Activated CD4-positive, alpha-beta memory T cell treated with anti-CD3 and anti-CD28 coated beads, Interleukin-2, amount 10 ng/mL, durations not matched to agents 7 days and 5 days (primary cell): ENCODE measurements around the gene SERGEF. TPM values are rescaled to one million over a fixed set of nuclear protein-coding genes. Genes with fewer than 3 reads are reported as not detected.

Experiments used
- CTCF ChIA-PET: fragments of 350-600 bp; sonication (Branson Sonifier 250); formaldehyde crosslinking; loops from one replicate; lab custom pipeline; 2021; ENCODE audit warnings: antibody characterized with exemption, inconsistent platforms; lab: Charles Lee
- POLR2A ChIA-PET: fragments of 350-600 bp; sonication (Branson Sonifier 250); formaldehyde crosslinking; loops from one replicate; lab custom pipeline; 2021; ENCODE audit warnings: antibody characterized with exemption; lab: Charles Lee
- DNase-seq: peaks from one replicate; pipeline ENCODE4 v3.0.0-alpha.2; 2020
- H3K27ac Mint-ChIP-seq: one replicate; pipeline ENCODE4 v1.8.0; 2021; ENCODE audit warnings: mild to moderate bottlenecking, mixed read lengths
- H3K27me3 Mint-ChIP-seq: one replicate; pipeline ENCODE4 v1.8.0; 2021; ENCODE audit warnings: mixed read lengths
- H3K36me3 Mint-ChIP-seq: one replicate; pipeline ENCODE4 v1.8.0; 2021; ENCODE audit warnings: low read depth, mixed read lengths
- H3K4me1 Mint-ChIP-seq: one replicate; pipeline ENCODE4 v1.8.0; 2021; ENCODE audit warnings: mixed read lengths
- H3K4me3 Mint-ChIP-seq: one replicate; pipeline ENCODE4 v1.8.0; 2021; ENCODE audit warnings: mild to moderate bottlenecking, mixed read lengths
- H3K9me3 Mint-ChIP-seq: one replicate; pipeline ENCODE4 v1.8.0; 2021; ENCODE audit warnings: mixed read lengths
- total RNA-seq, 2 experiments: library from RNA; stranded (reverse); gene quantifications; one replicate each; pipeline ENCODE4 v1.2.3, GENCODE V29; 2021

Gene SERGEF
- total RNA-seq, 2 experiments from 2014 or later: 33.9 to 34.2 TPM

GRCh38 chr11:17755891-17756290 is 257.0 kb downstream of the SERGEF start:
- ChIA-PET POLR2A (no interaction called here), CTCF (no interaction called here)
- peaks cover 6% of the 10 kb centered on the region for H3K27me3 Mint-ChIP-seq
- no peak overlapping the region for H3K27ac Mint-ChIP-seq
- no peak overlapping the region for H3K4me3 Mint-ChIP-seq
- H3K9me3 Mint-ChIP-seq: no peaks in the 10 kb centered on the region
- H3K36me3 Mint-ChIP-seq: no peaks in the 10 kb centered on the region
- H3K4me1 Mint-ChIP-seq: peaks cover 2% of the 10 kb centered on the region
- no peak for DNase-seq

- Mint-ChIP-seq H3K4me1 (no peaks in the 10 kb centered on the region), H3K36me3 (no peaks in the 10 kb centered on the region), H3K27ac (no peak overlapping the region), H3K9me3 (no peaks in the 10 kb centered on the region), H3K4me3 (no peak overlapping the region), H3K27me3 (peaks cover 6% of the 10 kb centered on the region)
- POLR2A ChIA-PET: no interaction called here
- CTCF ChIA-PET: no interaction called here
- no peak for DNase-seq
Observed at GRCh38 chr11:17753641-17754040, 259.2 kb downstream of the SERGEF start.

GRCh38 chr11:17753153-17753552 is 259.7 kb downstream of the SERGEF start:
- no peaks in the 10 kb centered on the region for H3K36me3 Mint-ChIP-seq
- no peaks in the 10 kb centered on the region for H3K4me1 Mint-ChIP-seq
- ChIA-PET POLR2A (interaction anchor here (1.1 kb wide), 1 partner anchor 22 kb away, joined by 3 read pairs; no protein-coding TSS in a partner anchor), CTCF (interaction anchor here (1.7 to 1.9 kb wide), 2 partner anchors 22 to 24 kb away, joined by 3 to 7 read pairs; no protein-coding TSS in a partner anchor)
- H3K9me3 Mint-ChIP-seq: no peaks in the 10 kb centered on the region
- no peak overlapping the region for H3K4me3 Mint-ChIP-seq
- no peak overlapping the region for H3K27ac Mint-ChIP-seq
- peaks cover 6% of the 10 kb centered on the region for H3K27me3 Mint-ChIP-seq
- no peak for DNase-seq

DNA sequence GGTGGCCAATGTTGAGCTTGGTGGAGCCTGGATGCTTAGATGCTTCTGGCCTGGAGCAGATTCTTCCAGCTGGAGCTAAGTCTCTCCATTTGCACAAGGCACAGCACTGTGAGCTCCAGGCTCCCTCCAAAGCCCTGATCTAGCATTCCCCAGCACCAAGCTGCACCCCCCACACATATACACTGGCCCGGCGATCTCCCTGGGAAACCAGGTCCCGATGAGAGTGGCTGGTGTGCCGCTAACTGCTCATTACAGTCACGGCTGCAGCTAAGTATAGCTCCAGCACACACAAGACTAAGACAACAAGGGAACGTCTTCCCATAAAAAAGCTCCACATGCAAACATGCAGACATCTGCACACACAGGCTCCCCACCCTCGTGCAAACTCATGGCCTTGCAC is 260.7 kb downstream of the SERGEF start:
- POLR2A ChIA-PET: interaction anchor here (1.1 kb wide), 1 partner anchor 21 kb away, joined by 3 read pairs; no protein-coding TSS in a partner anchor
- H3K9me3 Mint-ChIP-seq: no peaks in the 10 kb centered on the region
- H3K27me3 Mint-ChIP-seq: peaks cover 6% of the 10 kb centered on the region
- H3K27ac Mint-ChIP-seq: no peak overlapping the region
- no peaks in the 10 kb centered on the region for H3K36me3 Mint-ChIP-seq
- CTCF ChIA-PET: interaction anchor here (1.7 to 1.9 kb wide), 2 partner anchors 21 to 23 kb away, joined by 3 to 7 read pairs; no protein-coding TSS in a partner anchor
- DNase-seq: no peak
- no peaks in the 10 kb centered on the region for H3K4me1 Mint-ChIP-seq
- no peak overlapping the region for H3K4me3 Mint-ChIP-seq

DNA sequence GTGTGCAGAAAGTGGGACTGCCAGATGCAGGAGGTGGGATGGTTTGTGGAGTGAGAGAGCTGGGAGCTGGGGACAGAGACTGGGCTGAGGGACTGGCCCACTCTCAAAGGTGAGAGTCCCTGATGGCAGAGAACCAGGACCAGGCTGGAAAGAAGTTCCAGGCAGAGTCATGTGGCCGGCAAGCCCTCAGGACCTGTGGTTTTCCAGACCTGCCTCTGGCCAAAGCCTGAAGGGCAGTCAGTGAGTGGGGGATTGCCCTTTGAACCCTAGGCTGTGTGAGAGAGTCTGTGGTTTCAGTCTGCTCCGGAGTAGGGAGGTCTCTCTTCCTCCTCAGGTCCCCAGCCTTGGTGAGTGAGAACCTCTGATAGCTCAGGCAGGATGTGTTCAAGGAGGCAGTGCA is 261.3 kb downstream of the SERGEF start:
- CTCF ChIA-PET: interaction anchor here (1.7 to 1.9 kb wide), 2 partner anchors 21 to 22 kb away, joined by 3 to 7 read pairs; no protein-coding TSS in a partner anchor

DNA sequence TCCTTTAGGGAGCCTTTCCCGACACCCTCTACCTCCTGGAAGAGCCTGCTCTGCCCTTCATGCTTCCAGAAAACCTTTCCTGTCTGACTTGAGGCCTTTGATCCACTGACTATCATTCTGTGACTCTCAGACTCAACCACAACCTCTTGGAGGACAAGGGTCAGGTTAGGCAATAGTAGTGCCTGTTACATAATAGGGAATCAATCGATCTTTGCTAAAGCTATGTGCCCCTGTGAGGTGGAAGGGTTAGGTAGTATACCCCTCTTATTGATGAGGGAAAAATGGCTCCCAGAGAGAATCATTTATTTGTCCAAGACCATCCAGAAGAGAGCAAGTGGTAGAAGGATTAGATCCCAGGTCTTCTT is 262.1 kb downstream of the SERGEF start:
- POLR2A ChIA-PET: no interaction called here
- H3K36me3 Mint-ChIP-seq: no peaks in the 10 kb centered on the region

More for the DNA sequence above, 261.3 kb downstream of the SERGEF start:
- POLR2A ChIA-PET: no interaction called here
- Mint-ChIP-seq H3K27ac (no peak overlapping the region), H3K4me1 (no peaks in the 10 kb centered on the region), H3K36me3 (no peaks in the 10 kb centered on the region), H3K27me3 (peaks cover 2% of the 10 kb centered on the region), H3K9me3 (no peaks in the 10 kb centered on the region), H3K4me3 (no peak overlapping the region)
- no peak for DNase-seq

GRCh38 chr11:17750013-17750800 is 262.6 kb downstream of the SERGEF start:
- POLR2A ChIA-PET: no interaction called here
- Mint-ChIP-seq H3K4me3 (no peak overlapping the region), H3K9me3 (no peaks in the 10 kb centered on the region), H3K4me1 (no peaks in the 10 kb centered on the region), H3K27me3 (peaks cover 2% of the 10 kb centered on the region), H3K36me3 (no peaks in the 10 kb centered on the region), H3K27ac (no peak overlapping the region)
- CTCF ChIA-PET: no interaction called here
- no peak for DNase-seq

More for the DNA sequence above, 262.1 kb downstream of the SERGEF start:
- CTCF ChIA-PET: no interaction called here
- Mint-ChIP-seq H3K4me3 (no peak overlapping the region), H3K9me3 (no peaks in the 10 kb centered on the region), H3K4me1 (no peaks in the 10 kb centered on the region), H3K27ac (no peak overlapping the region), H3K27me3 (peaks cover 2% of the 10 kb centered on the region)
- DNase-seq: no peak

- H3K9me3 Mint-ChIP-seq: no peaks in the 10 kb centered on the region
- no peak overlapping the region for H3K27ac Mint-ChIP-seq
- H3K27me3 Mint-ChIP-seq: no peaks in the 10 kb centered on the region
Observed at GRCh38 chr11:17748761-17749721, 263.8 kb downstream of the SERGEF start.

DNA sequence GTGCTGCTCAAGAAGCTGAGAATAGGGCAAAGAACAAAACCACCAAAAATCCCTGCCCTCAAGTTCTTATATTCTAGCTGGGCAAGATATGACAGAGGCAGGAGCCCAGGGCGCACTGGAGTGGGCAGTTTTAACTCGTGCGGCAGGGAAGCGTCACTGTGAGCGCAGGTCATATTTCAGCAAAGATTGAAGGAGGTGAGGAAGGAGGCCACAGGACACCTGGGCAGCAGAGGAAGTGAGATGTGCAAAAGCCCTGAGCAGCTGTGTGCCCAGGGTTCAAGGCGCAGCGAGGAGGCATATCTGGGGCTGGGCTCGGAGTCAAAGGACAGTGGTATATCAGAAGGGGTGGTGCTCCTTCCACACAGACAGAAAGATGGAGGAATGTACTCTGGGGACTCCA is 264.8 kb downstream of the SERGEF start:
- POLR2A ChIA-PET: no interaction called here
- Mint-ChIP-seq H3K4me1 (no peaks in the 10 kb centered on the region), H3K9me3 (no peaks in the 10 kb centered on the region), H3K27ac (no peak overlapping the region), H3K27me3 (no peaks in the 10 kb centered on the region), H3K36me3 (no peaks in the 10 kb centered on the region), H3K4me3 (no peak overlapping the region)
- no peak for DNase-seq
- CTCF ChIA-PET: interaction anchor here (0.9 kb wide), 1 partner anchor 17 kb away, joined by 3 read pairs; no protein-coding TSS in a partner anchor

More at GRCh38 chr11:17748761-17749721, 263.8 kb downstream of the SERGEF start:
- H3K36me3 Mint-ChIP-seq: no peaks in the 10 kb centered on the region
- no peak overlapping the region for H3K4me3 Mint-ChIP-seq
- no peak for DNase-seq
- POLR2A ChIA-PET: no interaction called here
- no peaks in the 10 kb centered on the region for H3K4me1 Mint-ChIP-seq
- CTCF ChIA-PET: interaction anchor here (0.9 kb wide), 1 partner anchor 18 kb away, joined by 3 read pairs; no protein-coding TSS in a partner anchor

- no peaks in the 10 kb centered on the region for H3K27me3 Mint-ChIP-seq
- H3K4me1 Mint-ChIP-seq: no peaks in the 10 kb centered on the region
- no peak overlapping the region for H3K4me3 Mint-ChIP-seq
- ChIA-PET POLR2A (no interaction called here), CTCF (no interaction called here)
- no peak overlapping the region for H3K27ac Mint-ChIP-seq
- no peaks in the 10 kb centered on the region for H3K9me3 Mint-ChIP-seq
- DNase-seq: no peak
- H3K36me3 Mint-ChIP-seq: no peaks in the 10 kb centered on the region
Observed at GRCh38 chr11:17747131-17747955, 265.5 kb downstream of the SERGEF start.

DNA sequence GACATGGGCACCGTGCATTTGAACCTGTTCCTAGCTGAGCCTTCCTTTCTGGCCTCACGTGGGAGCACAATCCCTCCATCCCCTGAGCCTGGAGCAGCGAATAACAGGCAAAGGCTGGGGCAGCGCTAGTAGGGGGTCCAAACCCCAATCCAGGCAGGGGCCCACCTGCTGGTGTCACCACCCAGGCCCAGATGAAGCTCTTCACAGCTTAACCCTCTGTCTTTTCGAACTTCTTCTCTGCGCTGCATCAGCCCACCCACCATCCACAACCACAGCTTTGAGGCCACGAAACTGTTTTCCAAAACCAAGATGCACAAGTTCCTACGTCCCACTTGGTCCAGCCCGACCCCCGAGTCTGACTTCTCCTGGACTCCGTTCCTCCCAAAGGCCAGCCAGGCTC is 266.8 kb downstream of the SERGEF start:
- no peak for DNase-seq
- CTCF ChIA-PET: no interaction called here
- Mint-ChIP-seq H3K36me3 (no peaks in the 10 kb centered on the region), H3K9me3 (no peaks in the 10 kb centered on the region), H3K4me1 (no peaks in the 10 kb centered on the region), H3K27me3 (no peaks in the 10 kb centered on the region), H3K4me3 (no peak overlapping the region), H3K27ac (no peak overlapping the region)
- POLR2A ChIA-PET: no interaction called here

- POLR2A ChIA-PET: no interaction called here
- H3K4me1 Mint-ChIP-seq: no peaks in the 10 kb centered on the region
Observed at GRCh38 chr11:17745023-17745772, 267.6 kb downstream of the SERGEF start.

More at GRCh38 chr11:17745023-17745772, 267.6 kb downstream of the SERGEF start:
- H3K27me3 Mint-ChIP-seq: no peaks in the 10 kb centered on the region
- H3K27ac Mint-ChIP-seq: no peak overlapping the region
- no peak overlapping the region for H3K4me3 Mint-ChIP-seq
- DNase-seq: no peak
- H3K36me3 Mint-ChIP-seq: no peaks in the 10 kb centered on the region
- CTCF ChIA-PET: no interaction called here
- no peaks in the 10 kb centered on the region for H3K9me3 Mint-ChIP-seq
